ENCODE data around the gene LRRC8D. TPM values are rescaled to one million over a fixed set of nuclear protein-coding genes. Genes with fewer than 3 reads are reported as not detected.

Gene LRRC8D
- total RNA-seq, 1 donor from 2014 or later, result 45.0 TPM

- H3K4me1 Mint-ChIP-seq (ENCODE audit: low read depth), result peaks cover 25% of the 10 kb centered on the region
- no peak for DNase-seq (ENCODE audit: low spot score)
- no peak overlapping the region for H3K27ac Mint-ChIP-seq
- H3K9me3 Mint-ChIP-seq, result no peaks in the 10 kb centered on the region
- intact Hi-C loops (cut with micrococcal nuclease), result no loop called here
- H3K27me3 Mint-ChIP-seq (ENCODE audit: insufficient read depth), result no peaks in the 10 kb centered on the region
- H3K36me3 Mint-ChIP-seq (ENCODE audit: low read depth), result peaks cover 5% of the 10 kb centered on the region
- H3K4me3 Mint-ChIP-seq, result no peak overlapping the region
These were observed 79.5 kb downstream of the LRRC8D start for GRCh38 chr1:89900323-89900722.

GRCh38 chr1:89900791-89901708 lies 80.2 kb downstream of the LRRC8D start:
- no peak overlapping the region for H3K27ac Mint-ChIP-seq
- H3K4me3 Mint-ChIP-seq, result no peak overlapping the region
- no peak for DNase-seq (ENCODE audit: low spot score)
- H3K27me3 Mint-ChIP-seq (ENCODE audit: insufficient read depth), result no peaks in the 10 kb centered on the region
- H3K9me3 Mint-ChIP-seq, result no peaks in the 10 kb centered on the region
- peaks cover 5% of the 10 kb centered on the region for H3K36me3 Mint-ChIP-seq (ENCODE audit: low read depth)
- intact Hi-C loops (cut with micrococcal nuclease), result no loop called here
- peaks cover 33% of the 10 kb centered on the region for H3K4me1 Mint-ChIP-seq (ENCODE audit: low read depth)

GRCh38 chr1:89901957-89902669 lies 81.3 kb downstream of the LRRC8D start:
- Mint-ChIP-seq H3K4me1 (ENCODE audit: low read depth) (peaks cover 43% of the 10 kb centered on the region), H3K27ac (no peak overlapping the region), H3K36me3 (ENCODE audit: low read depth) (peaks cover 10% of the 10 kb centered on the region), H3K27me3 (ENCODE audit: insufficient read depth) (no peaks in the 10 kb centered on the region), H3K4me3 (no peak overlapping the region), H3K9me3 (no peaks in the 10 kb centered on the region)
- intact Hi-C loops (cut with micrococcal nuclease), result no loop called here
- DNase-seq (ENCODE audit: low spot score), result no peak

GRCh38 chr1:89903550-89903949 lies 82.7 kb downstream of the LRRC8D start:
- H3K27me3 Mint-ChIP-seq (ENCODE audit: insufficient read depth), result no peaks in the 10 kb centered on the region
- DNase-seq (ENCODE audit: low spot score), result no peak
- no peak overlapping the region for H3K27ac Mint-ChIP-seq
- H3K9me3 Mint-ChIP-seq, result no peaks in the 10 kb centered on the region
- peaks cover 10% of the 10 kb centered on the region for H3K36me3 Mint-ChIP-seq (ENCODE audit: low read depth)
- peaks cover 51% of the 10 kb centered on the region for H3K4me1 Mint-ChIP-seq (ENCODE audit: low read depth)
- intact Hi-C loops (cut with micrococcal nuclease), result no loop called here
- H3K4me3 Mint-ChIP-seq, result no peak overlapping the region

- no peak overlapping the region for H3K4me3 Mint-ChIP-seq
- H3K4me1 Mint-ChIP-seq (ENCODE audit: low read depth), result peaks cover 59% of the 10 kb centered on the region
- H3K27ac Mint-ChIP-seq, result no peak overlapping the region
- no peaks in the 10 kb centered on the region for H3K27me3 Mint-ChIP-seq (ENCODE audit: insufficient read depth)
- peaks cover 10% of the 10 kb centered on the region for H3K36me3 Mint-ChIP-seq (ENCODE audit: low read depth)
- intact Hi-C loops (cut with micrococcal nuclease), result no loop called here
- no peaks in the 10 kb centered on the region for H3K9me3 Mint-ChIP-seq
- no peak for DNase-seq (ENCODE audit: low spot score)
These were observed 83.6 kb downstream of the LRRC8D start for GRCh38 chr1:89904219-89904980.

- H3K27me3 Mint-ChIP-seq (ENCODE audit: insufficient read depth), result no peaks in the 10 kb centered on the region
- no peak for DNase-seq (ENCODE audit: low spot score)
- intact Hi-C loops (cut with micrococcal nuclease), result loop anchor here (2.0 kb wide), 1 partner anchor 63 kb away; no protein-coding TSS in a partner anchor
- H3K27ac Mint-ChIP-seq, result no peak overlapping the region
- H3K4me1 Mint-ChIP-seq (ENCODE audit: low read depth), result peaks cover 59% of the 10 kb centered on the region
- H3K36me3 Mint-ChIP-seq (ENCODE audit: low read depth), result peaks cover 11% of the 10 kb centered on the region
- no peak overlapping the region for H3K4me3 Mint-ChIP-seq
- H3K9me3 Mint-ChIP-seq, result no peaks in the 10 kb centered on the region
These were observed 84.7 kb downstream of the LRRC8D start for GRCh38 chr1:89905395-89906058.

GRCh38 chr1:89906088-89906487 lies 85.3 kb downstream of the LRRC8D start:
- Mint-ChIP-seq H3K9me3 (no peaks in the 10 kb centered on the region), H3K36me3 (ENCODE audit: low read depth) (peaks cover 15% of the 10 kb centered on the region), H3K4me3 (no peak overlapping the region), H3K4me1 (ENCODE audit: low read depth) (peaks cover 59% of the 10 kb centered on the region), H3K27ac (peak overlapping the region; percentile 22), H3K27me3 (ENCODE audit: insufficient read depth) (no peaks in the 10 kb centered on the region)
- intact Hi-C loops (cut with micrococcal nuclease), result loop anchor here (2.0 kb wide), 1 partner anchor 63 kb away; no protein-coding TSS in a partner anchor
- no peak for DNase-seq (ENCODE audit: low spot score)

- intact Hi-C loops (cut with micrococcal nuclease), result loop anchor here (2.0 kb wide), 1 partner anchor 65 kb away; no protein-coding TSS in a partner anchor
- Mint-ChIP-seq H3K27me3 (ENCODE audit: insufficient read depth) (no peaks in the 10 kb centered on the region), H3K9me3 (no peaks in the 10 kb centered on the region), H3K4me1 (ENCODE audit: low read depth) (peaks cover 59% of the 10 kb centered on the region), H3K27ac (peak overlapping the region; percentile 13), H3K4me3 (no peak overlapping the region), H3K36me3 (ENCODE audit: low read depth) (peaks cover 13% of the 10 kb centered on the region)
- DNase-seq (ENCODE audit: low spot score), result no peak
These were observed 86.9 kb downstream of the LRRC8D start for GRCh38 chr1:89907727-89908212.

GRCh38 chr1:89908273-89908671 lies 87.4 kb downstream of the LRRC8D start:
- Mint-ChIP-seq H3K9me3 (no peaks in the 10 kb centered on the region), H3K4me1 (ENCODE audit: low read depth) (peaks cover 63% of the 10 kb centered on the region), H3K36me3 (ENCODE audit: low read depth) (peaks cover 13% of the 10 kb centered on the region), H3K4me3 (no peak overlapping the region), H3K27ac (no peak overlapping the region), H3K27me3 (ENCODE audit: insufficient read depth) (no peaks in the 10 kb centered on the region)
- intact Hi-C loops (cut with micrococcal nuclease), result no loop called here
- DNase-seq (ENCODE audit: low spot score), result no peak

GRCh38 chr1:89908672-89909436 lies 88.0 kb downstream of the LRRC8D start:
- no peaks in the 10 kb centered on the region for H3K9me3 Mint-ChIP-seq
- H3K4me3 Mint-ChIP-seq, result no peak overlapping the region
- intact Hi-C loops (cut with micrococcal nuclease), result no loop called here
- no peaks in the 10 kb centered on the region for H3K27me3 Mint-ChIP-seq (ENCODE audit: insufficient read depth)
- H3K4me1 Mint-ChIP-seq (ENCODE audit: low read depth), result peaks cover 62% of the 10 kb centered on the region
- H3K27ac Mint-ChIP-seq, result peak overlapping the region; percentile 54
- no peak for DNase-seq (ENCODE audit: low spot score)
- peaks cover 13% of the 10 kb centered on the region for H3K36me3 Mint-ChIP-seq (ENCODE audit: low read depth)

- Mint-ChIP-seq H3K4me1 (ENCODE audit: low read depth) (peaks cover 51% of the 10 kb centered on the region), H3K9me3 (no peaks in the 10 kb centered on the region), H3K36me3 (ENCODE audit: low read depth) (peaks cover 13% of the 10 kb centered on the region), H3K27me3 (ENCODE audit: insufficient read depth) (no peaks in the 10 kb centered on the region), H3K4me3 (no peak overlapping the region), H3K27ac (no peak overlapping the region)
- intact Hi-C loops (cut with micrococcal nuclease), result no loop called here
- DNase-seq (ENCODE audit: low spot score), result no peak
These were observed 89.4 kb downstream of the LRRC8D start for GRCh38 chr1:89910268-89910667.
